DMS 273 (cell line): ENCODE measurements around the gene GABRD.

Experiments used
- DNase-seq: peaks from one replicate; lab custom pipeline; 2025; ENCODE audit not compliant: unreplicated experiment; lab: John Stamatoyannopoulos, UW

GABRD gene

DNA sequence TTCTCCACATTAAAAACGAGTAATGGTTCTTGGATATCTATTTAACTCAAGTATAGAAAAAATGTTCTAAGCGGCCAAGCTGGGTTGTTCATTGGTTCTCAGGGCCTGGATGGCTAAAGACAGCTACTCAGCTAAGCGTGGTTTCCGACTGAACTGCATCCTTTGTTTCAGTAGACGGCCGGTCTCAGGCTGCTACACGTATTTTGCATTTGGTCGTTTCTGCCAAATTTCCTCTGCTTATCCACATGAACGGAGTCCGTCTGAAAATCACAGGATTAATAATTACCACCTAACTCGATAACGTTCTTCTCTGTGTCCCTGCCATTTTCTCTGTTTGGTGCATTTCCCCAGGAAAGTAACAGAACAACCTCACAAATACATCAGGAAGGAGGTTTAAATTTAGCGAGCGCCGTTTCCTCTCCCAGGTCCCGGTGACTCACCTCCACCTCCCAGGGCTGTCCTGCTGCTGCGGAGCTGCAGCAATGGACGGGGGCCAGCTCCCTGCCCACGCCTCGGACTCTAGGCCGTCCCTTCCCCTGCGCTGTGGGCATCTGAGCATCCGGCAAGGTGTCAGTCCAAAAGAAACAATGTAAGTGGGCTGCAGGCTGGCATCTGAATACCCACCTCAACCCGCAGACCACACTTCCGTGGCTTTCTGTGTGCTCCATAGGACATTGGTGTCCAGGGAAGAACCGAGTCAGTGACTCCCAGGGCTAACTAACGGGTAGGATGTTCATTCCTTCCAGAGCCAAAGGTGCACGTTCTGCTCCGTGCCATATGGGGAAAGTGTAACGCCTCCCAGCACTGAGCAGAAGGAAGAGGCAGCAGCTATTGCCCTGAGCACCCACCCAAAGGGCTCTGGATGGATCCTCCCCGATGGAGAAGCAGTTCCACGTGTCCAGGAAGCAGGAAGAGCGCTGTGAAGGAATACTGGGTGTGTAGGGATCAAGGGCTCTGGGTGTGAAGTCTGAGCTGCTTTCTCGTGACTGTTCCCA is 4.1 kb upstream of the GABRD start:
- no peak for DNase-seq

GRCh38 chr1:2016123-2016522 is 3.0 kb upstream of the GABRD start:
- DNase-seq, result no peak

- DNase-seq, result no peak
Measured at GRCh38 chr1:2018217-2019171, 651 bp upstream of the GABRD start.

DNA sequence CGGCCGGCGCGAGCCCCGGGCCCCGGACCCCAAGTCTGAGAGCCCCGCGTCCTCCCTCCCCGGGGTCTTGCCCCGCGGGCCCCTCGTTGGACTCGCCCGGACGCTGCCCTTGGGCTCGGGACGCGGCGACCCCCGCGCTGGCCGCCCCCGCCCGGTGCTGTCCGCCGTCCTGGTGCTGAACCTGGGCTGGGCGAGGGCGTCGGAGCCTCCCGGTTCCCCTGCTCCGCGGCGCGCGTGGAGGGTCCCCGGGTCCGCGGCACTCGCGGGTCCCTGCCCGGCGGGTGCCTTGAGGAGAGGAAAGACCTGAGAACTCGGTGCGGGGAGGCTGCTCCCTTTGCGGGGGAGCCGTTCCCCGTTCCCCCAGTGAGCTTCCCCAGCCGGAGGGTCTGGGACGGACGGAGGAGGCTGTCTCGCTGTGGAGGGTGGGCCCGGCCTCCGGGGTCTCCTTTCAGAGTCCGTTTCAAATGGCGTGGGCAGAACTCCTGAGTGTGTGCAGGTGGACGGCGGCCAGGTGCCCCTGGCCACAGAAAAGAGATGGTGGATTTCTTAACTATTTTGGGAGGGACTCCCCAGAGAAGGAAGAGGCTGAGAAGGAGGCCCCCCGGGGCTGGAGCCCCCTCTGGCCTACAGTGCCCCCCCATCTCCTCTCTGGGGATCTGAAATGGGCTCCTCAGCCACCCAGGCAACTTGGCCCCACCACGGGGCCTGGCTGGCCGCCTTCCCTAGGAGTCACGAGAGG is 595 bp downstream of the GABRD start:
- DNase-seq, result no peak

DNA sequence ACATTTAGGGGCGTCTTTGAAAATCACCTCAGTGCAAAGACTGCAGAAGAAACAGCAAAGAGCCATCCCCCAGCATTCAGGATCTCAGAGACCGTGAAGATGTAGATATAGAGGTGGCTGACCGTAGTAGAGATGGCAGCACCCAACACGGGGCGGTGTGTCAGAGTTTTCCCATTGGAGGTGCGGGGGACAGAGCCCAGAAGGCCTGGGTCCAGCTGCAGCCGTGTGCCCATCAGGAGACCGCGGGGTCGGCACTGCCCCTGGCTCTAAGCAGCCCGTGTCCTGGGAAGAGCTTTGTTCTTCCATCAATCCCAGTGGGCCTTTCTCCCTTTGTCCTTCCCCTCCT is 1.1 kb downstream of the GABRD start:
- DNase-seq, result no peak

- peak; percentile 38 for DNase-seq
Measured at GRCh38 chr1:2021550-2021949, 2.4 kb downstream of the GABRD start.

DNA sequence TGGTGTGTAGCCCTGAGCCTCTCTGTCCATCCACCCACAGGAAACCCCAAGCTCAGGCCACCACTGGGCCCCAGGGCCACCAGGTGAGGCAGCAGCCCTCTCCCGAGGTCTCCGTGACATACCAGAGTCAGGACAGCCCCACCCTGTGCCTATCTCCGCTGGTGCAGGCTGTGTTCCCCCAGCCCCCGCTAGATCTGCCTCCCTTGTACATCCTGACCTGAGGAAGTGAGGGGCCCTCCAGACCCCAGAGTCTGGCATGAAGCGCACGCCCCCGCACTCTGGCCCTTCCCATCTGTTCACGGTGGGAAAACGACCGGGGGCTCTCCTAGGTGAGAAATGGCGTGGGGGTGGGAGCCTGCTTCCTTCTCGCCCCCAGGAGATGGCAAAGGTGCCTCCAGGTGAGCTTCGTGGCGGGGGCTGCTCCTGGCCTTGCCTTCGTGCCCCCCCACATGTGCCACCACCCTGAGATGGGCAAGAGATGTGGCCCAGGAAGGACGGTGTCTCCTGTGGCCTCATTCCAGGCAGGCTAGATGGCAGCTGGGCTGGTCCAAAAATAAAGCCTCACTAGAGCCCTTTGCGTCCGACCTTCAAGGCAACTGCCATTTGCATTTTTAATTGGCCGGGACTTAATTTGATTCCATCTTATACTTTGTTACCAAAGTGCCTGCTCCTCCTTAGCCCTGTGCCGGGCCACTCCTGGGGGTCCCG is 3.1 kb downstream of the GABRD start:
- DNase-seq, result no peak

DNA sequence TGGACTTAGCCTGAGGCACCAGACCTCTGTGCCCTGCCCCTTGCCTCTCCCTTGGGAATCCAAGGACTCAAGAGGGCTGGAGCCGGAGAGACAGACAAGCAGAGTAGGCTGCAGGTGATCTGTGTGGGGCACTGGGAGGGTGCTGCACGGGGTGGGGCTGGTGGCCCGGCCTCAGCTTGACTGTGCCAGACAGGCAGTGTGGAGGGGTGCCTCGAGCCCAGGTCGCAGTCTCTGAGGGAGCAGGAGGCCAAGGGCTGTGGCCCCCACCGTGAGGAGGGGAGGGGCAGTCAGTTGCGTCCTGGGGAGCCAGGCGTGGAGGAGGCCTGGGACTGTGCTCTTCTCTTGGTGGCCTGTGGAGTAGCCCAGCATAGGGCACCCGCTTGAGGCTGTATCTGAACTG is 4.0 kb downstream of the GABRD start:
- DNase-seq, result no peak

DNA sequence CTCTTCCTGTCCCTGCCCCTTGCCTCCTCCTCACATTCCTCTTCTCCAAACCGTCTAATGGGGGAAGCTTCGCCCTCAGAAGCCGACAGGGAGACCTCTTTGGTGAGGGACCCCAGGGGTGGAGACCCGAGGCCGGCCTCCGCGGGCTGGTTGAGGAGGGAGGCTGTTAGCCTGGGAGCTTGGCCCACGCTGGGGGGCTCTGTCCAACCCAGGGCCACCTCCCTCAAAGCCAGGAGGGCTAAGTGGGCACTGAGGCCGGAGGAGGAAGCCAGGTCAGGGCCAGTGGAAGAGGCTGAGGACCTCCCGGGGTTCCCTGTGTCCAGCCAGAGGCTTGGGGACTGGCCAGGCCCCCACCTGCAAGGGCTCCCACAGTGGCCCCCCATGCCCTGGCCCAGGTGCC is 5.3 kb downstream of the GABRD start:
- no peak for DNase-seq

GRCh38 chr1:2024887-2025286 is 5.7 kb downstream of the GABRD start:
- DNase-seq, result no peak

DNA sequence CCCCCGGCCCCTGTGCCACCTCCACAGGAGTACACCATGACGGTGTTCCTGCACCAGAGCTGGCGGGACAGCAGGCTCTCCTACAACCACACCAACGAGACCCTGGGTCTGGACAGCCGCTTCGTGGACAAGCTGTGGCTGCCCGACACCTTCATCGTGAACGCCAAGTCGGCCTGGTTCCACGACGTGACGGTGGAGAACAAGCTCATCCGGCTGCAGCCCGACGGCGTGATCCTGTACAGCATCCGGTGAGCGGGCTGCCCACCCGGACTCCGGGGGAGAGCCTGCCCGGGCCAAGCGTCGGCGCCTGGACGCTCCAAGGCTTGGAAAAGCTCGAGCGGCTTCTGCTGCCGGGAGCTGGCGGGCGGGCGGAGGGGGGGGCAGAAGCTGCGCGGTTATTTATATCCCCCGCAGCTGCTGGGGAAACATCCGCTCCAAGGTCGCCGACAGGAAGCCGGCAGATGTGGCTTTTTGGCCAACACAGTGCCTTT is 6.4 kb downstream of the GABRD start:
- no peak for DNase-seq

- no peak for DNase-seq
Measured at GRCh38 chr1:2027961-2028583, 8.9 kb downstream of the GABRD start.

GRCh38 chr1:2028870-2029560 is 9.9 kb downstream of the GABRD start:
- no peak for DNase-seq

DNA sequence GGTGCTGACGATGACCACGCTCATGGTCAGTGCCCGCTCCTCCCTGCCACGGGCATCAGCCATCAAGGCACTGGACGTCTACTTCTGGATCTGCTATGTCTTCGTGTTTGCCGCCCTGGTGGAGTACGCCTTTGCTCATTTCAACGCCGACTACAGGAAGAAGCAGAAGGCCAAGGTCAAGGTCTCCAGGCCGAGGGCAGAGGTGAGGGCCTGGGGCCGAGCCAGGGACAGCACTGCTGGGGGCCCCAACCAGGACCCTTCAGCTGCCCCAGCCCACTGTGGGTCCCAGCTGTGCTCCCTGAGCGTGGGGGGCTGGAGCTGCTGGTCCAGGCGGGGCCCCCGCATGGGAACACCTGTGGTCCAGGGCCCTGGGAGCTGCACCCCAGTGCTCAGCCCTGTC is 10.4 kb downstream of the GABRD start:
- DNase-seq, result no peak

DNA sequence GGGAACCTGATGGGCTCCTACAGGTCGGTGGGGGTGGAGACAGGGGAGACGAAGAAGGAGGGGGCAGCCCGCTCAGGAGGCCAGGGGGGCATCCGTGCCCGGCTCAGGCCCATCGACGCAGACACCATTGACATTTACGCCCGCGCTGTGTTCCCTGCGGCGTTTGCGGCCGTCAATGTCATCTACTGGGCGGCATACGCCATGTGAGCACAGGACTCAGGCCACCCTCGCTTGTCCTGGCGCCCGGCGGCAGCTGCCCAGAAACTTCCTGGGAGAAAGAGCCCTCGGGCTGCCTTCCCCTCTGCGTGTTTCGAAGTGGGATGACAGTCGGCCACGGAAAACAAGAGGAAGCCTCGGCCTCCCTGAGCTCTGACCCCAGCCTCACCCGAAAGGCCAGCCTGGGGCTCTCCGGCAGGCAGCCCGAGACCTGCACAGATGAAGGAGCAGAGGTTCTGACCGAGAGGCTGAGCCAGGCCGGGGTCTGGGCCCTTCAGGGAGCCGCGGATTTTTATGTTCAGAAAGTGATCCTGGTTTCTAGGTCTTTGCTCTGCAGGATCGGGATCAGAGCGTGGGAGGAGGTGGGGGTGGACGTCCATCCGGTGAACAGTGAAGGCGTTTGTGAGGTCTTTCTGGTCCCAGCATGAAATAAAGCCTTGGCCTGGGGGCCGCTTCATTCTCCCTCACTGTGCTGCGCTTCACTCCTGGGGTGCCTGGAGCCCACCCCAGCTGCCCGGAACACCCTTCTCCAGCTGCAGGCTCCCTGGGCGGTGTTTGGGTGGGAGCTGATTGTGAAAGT is 11.1 kb downstream of the GABRD start:
- no peak for DNase-seq

GRCh38 chr1:2031546-2032540 is 12.7 kb downstream of the GABRD start:
- DNase-seq, result no peak

GRCh38 chr1:2032737-2033136 is 13.6 kb downstream of the GABRD start:
- peak; percentile 53 for DNase-seq
